H1 (cell line): Measurements from ENCODE around the gene SLC66A2. TPM values are rescaled to one million over a fixed set of nuclear protein-coding genes. Genes with fewer than 3 reads are reported as not detected.

Source experiments
- CTCF ChIA-PET: fragments of 300-600 bp; sonication (Branson Sonifier 250); formaldehyde crosslinking; loops from one replicate; lab custom pipeline; 2021; ENCODE audit not compliant: partially characterized antibody; lab: Charles Lee
- POLR2A ChIA-PET: fragments of 300-600 bp; sonication (Branson Sonifier 250); formaldehyde crosslinking; loops from one replicate; lab custom pipeline; 2021; ENCODE audit warnings: inconsistent platforms; ENCODE audit not compliant: partially characterized antibody; lab: Charles Lee
- DNase-seq, 2 experiments: peaks; one replicate each; pipeline versions ENCODE4 v3.0.0 to v3.0.0-alpha.2; 2010 to 2022; ENCODE audit warnings: low spot score in 2 of 2, low read depth in 1 of 2, mixed read lengths in 1 of 2
- FAIRE-seq: peaks from 2 replicates; lab custom pipeline; 2011; peaks lifted over from hg19 to GRCh38; lab: Jason Lieb, UNC
- H2AFZ ChIP-seq: 2 replicates; pipeline ENCODE4 v1.8.1; 2012; ENCODE audit warnings: low read length, inconsistent platforms
- H2AK5ac ChIP-seq: 2 replicates; pipeline ENCODE4 v1.6.1; 2013; ENCODE audit warnings: low read depth, low read length
- H2BK120ac ChIP-seq: replicated peaks from 2 replicates; pipeline ENCODE3; 2013; ENCODE audit warnings: low read depth, low read length, inconsistent platforms
- H2BK12ac ChIP-seq: 2 replicates; pipeline ENCODE4 v1.6.1; 2013; ENCODE audit warnings: low read depth, low read length
- H2BK15ac ChIP-seq: 2 replicates; pipeline ENCODE4 v1.6.1; 2013; ENCODE audit warnings: low read length
- H2BK20ac ChIP-seq: 2 replicates; pipeline ENCODE4 v1.6.1; 2013; ENCODE audit warnings: low read length
- H2BK5ac ChIP-seq: 2 replicates; pipeline ENCODE4 v1.6.1; 2013; ENCODE audit warnings: low read depth, low read length
- H3K14ac ChIP-seq: 2 replicates; pipeline ENCODE4 v1.6.1; 2013; ENCODE audit warnings: inconsistent platforms; ENCODE audit not compliant: insufficient read length
- H3K18ac ChIP-seq: 2 replicates; pipeline ENCODE4 v1.6.1; 2013; ENCODE audit warnings: low read length; ENCODE audit errors: extremely low read depth
- H3K23ac ChIP-seq: 2 replicates; pipeline ENCODE4 v1.6.1; 2013; ENCODE audit warnings: inconsistent platforms; ENCODE audit not compliant: insufficient read length
- H3K23me2 ChIP-seq: 2 replicates; pipeline ENCODE4 v1.6.1; 2013; ENCODE audit warnings: low read depth, low read length
- H3K27ac ChIP-seq: 2 replicates; pipeline ENCODE4 v1.6.1; 2011; ENCODE audit warnings: low read depth, low read length, inconsistent platforms
- H3K27me3 ChIP-seq, 4 experiments: replicated peaks in 1 of 4; 1 replicate in 1 of 4; 2 replicates in 3 of 4; pipeline versions ENCODE4 v1.6.1 to v1.8.1; 2011 to 2013; ENCODE audit warnings: low read length in 3 of 4, mild to moderate bottlenecking in 3 of 4, inconsistent platforms in 2 of 4, mixed read lengths in 2 of 4, moderate library complexity in 1 of 4; ENCODE audit not compliant: control insufficient read depth in 3 of 4, insufficient read depth in 3 of 4; ENCODE audit errors: extremely low read depth in 1 of 4
- H3K36me3 ChIP-seq, 4 experiments: 2 replicates each; pipeline versions ENCODE4 v1.6.1 to v1.8.1; 2011 to 2013; ENCODE audit warnings: mild to moderate bottlenecking in 4 of 4, low read length in 3 of 4, moderate library complexity in 2 of 4, control low read depth in 1 of 4, inconsistent platforms in 1 of 4; ENCODE audit not compliant: insufficient read depth in 4 of 4, control insufficient read depth in 2 of 4
- H3K4ac ChIP-seq: replicated peaks from 2 replicates; pipeline ENCODE3; 2013; ENCODE audit warnings: low read length, low read depth, mixed read lengths, inconsistent platforms; ENCODE audit not compliant: insufficient read length
- H3K4me1 ChIP-seq, 4 experiments: replicated peaks in 1 of 4; 1 replicate in 1 of 4; 2 replicates in 3 of 4; pipeline versions ENCODE4 v1.6.1 to v1.8.1; 2011 to 2013; ENCODE audit warnings: low read length in 3 of 4, inconsistent platforms in 2 of 4, mixed read lengths in 1 of 4; ENCODE audit not compliant: insufficient read depth in 4 of 4, control insufficient read depth in 3 of 4
- H3K4me2 ChIP-seq, 2 experiments: 2 replicates each; pipeline versions ENCODE4 v1.6.1 to v1.8.1; 2011 to 2013; ENCODE audit warnings: low read depth in 2 of 2, low read length in 2 of 2, control low read depth in 1 of 2, inconsistent platforms in 1 of 2, mild to moderate bottlenecking in 1 of 2; ENCODE audit not compliant: insufficient read depth in 1 of 2
- H3K4me3 ChIP-seq, 4 experiments: fragments of 200-600, 300-600 bp in 1 of 4; sonication (generic), shearing (Covaris generic), sonication (Bioruptor Twin) in 1 of 4; 2 replicates each; pipeline versions ENCODE4 v1.5.1 to v1.8.1; 2011 to 2016; ENCODE audit warnings: low read length in 4 of 4, low read depth in 3 of 4, control low read depth in 2 of 4, inconsistent platforms in 2 of 4, mild to moderate bottlenecking in 2 of 4, mixed read lengths in 1 of 4, moderate library complexity in 1 of 4; ENCODE audit not compliant: insufficient read depth in 2 of 4; ENCODE audit errors: extremely low read depth in 1 of 4
- H3K56ac ChIP-seq: replicated peaks from 2 replicates; pipeline ENCODE3; 2013; ENCODE audit warnings: low read depth, mild to moderate bottlenecking, mixed read lengths, low read length, inconsistent platforms; ENCODE audit not compliant: insufficient read length
- H3K79me1 ChIP-seq: 2 replicates; pipeline ENCODE4 v1.6.1; 2013; ENCODE audit warnings: low read depth, low read length, control low read depth
- H3K79me2 ChIP-seq, 2 experiments: 2 replicates each; pipeline versions ENCODE4 v1.6.1 to v1.8.1; 2012 to 2013; ENCODE audit warnings: low read length in 2 of 2, mild to moderate bottlenecking in 2 of 2, inconsistent platforms in 1 of 2; ENCODE audit not compliant: insufficient read depth in 2 of 2, control insufficient read depth in 1 of 2
- H3K9ac ChIP-seq, 4 experiments: replicated peaks in 1 of 4; 1 replicate in 1 of 4; 2 replicates in 3 of 4; pipeline versions ENCODE4 v1.6.1 to v1.8.1; 2011 to 2013; ENCODE audit warnings: low read depth in 3 of 4, low read length in 3 of 4, control low read depth in 2 of 4, mild to moderate bottlenecking in 2 of 4, moderate library complexity in 2 of 4, inconsistent platforms in 1 of 4; ENCODE audit errors: extremely low read depth in 1 of 4
- H3K9me3 ChIP-seq, 2 experiments: 2 replicates each; pipeline versions ENCODE4 v1.6.1 to v1.8.1; 2012 to 2013; ENCODE audit warnings: mild to moderate bottlenecking in 2 of 2, moderate library complexity in 2 of 2, control low read depth in 1 of 2, inconsistent platforms in 1 of 2, low read depth in 1 of 2, low read length in 1 of 2, mixed read lengths in 1 of 2; ENCODE audit not compliant: insufficient read depth in 2 of 2
- H4K20me1 ChIP-seq, 2 experiments: replicated peaks in 1 of 2; 2 replicates each; pipeline versions ENCODE3 to v1.8.1; 2011 to 2013; ENCODE audit warnings: inconsistent platforms in 2 of 2, low read length in 2 of 2, mild to moderate bottlenecking in 1 of 2; ENCODE audit not compliant: insufficient read depth in 2 of 2, control insufficient read depth in 1 of 2
- H4K5ac ChIP-seq: 2 replicates; pipeline ENCODE4 v1.6.1; 2013; ENCODE audit warnings: low read length, low read depth, mixed read lengths, inconsistent platforms; ENCODE audit not compliant: insufficient read length
- H4K8ac ChIP-seq: 2 replicates; pipeline ENCODE4 v1.8.0; 2013; ENCODE audit warnings: mild to moderate bottlenecking, moderate library complexity, low read length, inconsistent platforms; ENCODE audit not compliant: insufficient read depth; ENCODE audit errors: extremely low read depth
- H4K91ac ChIP-seq: replicated peaks from 2 replicates; pipeline ENCODE3; 2013; ENCODE audit warnings: low read length, mixed read lengths, inconsistent platforms; ENCODE audit not compliant: insufficient read length
- CHD2 ChIP-seq: IDR thresholded peaks from 2 replicates; pipeline ENCODE4 v1.6.1; 2012; ENCODE audit warnings: low read length, improper control_type of control experiment
- KDM4A ChIP-seq: IDR thresholded peaks from one replicate; pipeline ENCODE4 v1.7.1; 2012; ENCODE audit warnings: low read depth, mild to moderate bottlenecking, moderate library complexity, low read length, inconsistent platforms; ENCODE audit not compliant: severe bottlenecking
- NRF1 ChIP-seq: IDR thresholded peaks from 2 replicates; pipeline ENCODE4 v1.6.1; 2011; ENCODE audit warnings: mild to moderate bottlenecking, low read depth, low read length, improper control_type of control experiment
- RFX5 ChIP-seq: IDR thresholded peaks from 2 replicates; pipeline ENCODE4 v1.6.1; 2011; ENCODE audit warnings: low read depth, low read length, improper control_type of control experiment, borderline replicate concordance
- RNF2 ChIP-seq: fragments of 200-900, 300-1000 bp; sonication (generic); IDR thresholded peaks from 2 replicates; pipeline ENCODE4 v1.7.1; 2016; ENCODE audit warnings: borderline replicate concordance, low read depth, mild to moderate bottlenecking, antibody characterized with exemption, low read length; ENCODE audit not compliant: poor library complexity, severe bottlenecking; ENCODE audit errors: missing control alignments
- SIX5 ChIP-seq: IDR thresholded peaks from 2 replicates; pipeline ENCODE4 v1.6.1; 2011; ENCODE audit warnings: mild to moderate bottlenecking, low read depth, low read length
- SP1 ChIP-seq: IDR thresholded peaks from 2 replicates; pipeline ENCODE4 v1.6.1; 2011; ENCODE audit warnings: low read depth, low read length
- SP4 ChIP-seq: IDR thresholded peaks from 2 replicates; pipeline ENCODE4 v1.6.1; 2012; ENCODE audit warnings: low read length, inconsistent platforms
- ZNF274 ChIP-seq: IDR thresholded peaks from 2 replicates; pipeline ENCODE4 v1.7.0; 2012; ENCODE audit warnings: low read length, borderline replicate concordance; ENCODE audit errors: extremely low read depth
- WGBS, 2 experiments: shearing (Covaris generic) in 1 of 2; methylation state at CpG; one replicate each; pipeline versions ENCODE4 v1.1.6 to v1.1.7; 2013 to 2015; ENCODE audit warnings: low lambda C conversion rate in 2 of 2, mixed read lengths in 2 of 2, inconsistent platforms in 1 of 2, low coverage in 1 of 2, missing lambda C conversion rate in 1 of 2; ENCODE audit not compliant: insufficient replicate concordance in 2 of 2, insufficient coverage in 1 of 2, insufficient read length in 1 of 2; ENCODE audit errors: extremely low coverage in 1 of 2, missing lambda C conversion rate in 1 of 2; 5-methylcytosine and 5-hydroxymethylcytosine counted together
- polyA plus RNA-seq, 7 experiments: library from polyadenylated mRNA; depleted of rRNA in 3 of 7; stranded (reverse) in 5 of 7; unstranded in 2 of 7; fragments of >200 nt in 5 of 7; fragments of 200-250 nt in 2 of 7; gene quantifications; 1 replicate in 5 of 7; 2 replicates in 1 of 7; 4 replicates in 1 of 7; pipeline versions ENCODE4 v1.2.1 to v1.2.3, GENCODE V29; 2011 to 2013; ENCODE audit warnings: missing spikeins in 2 of 7, mixed read lengths in 2 of 7
- total RNA-seq: library from RNA; stranded (reverse); fragmentation: NEBNext Ultra II Directional; extraction: Animal tissue kit (Norgen Biotek cat#: 25700); gene quantifications from 2 replicates; pipeline ENCODE4 v1.2.1, GENCODE V29; 2021
- TF ChIP-seq, protein P1 (sequence below): IDR thresholded peaks from 2 replicates; pipeline ENCODE4 v1.6.1; 2012; ENCODE audit warnings: inconsistent platforms

Gene SLC66A2
- total and polyA plus RNA-seq, 2 of the 8 experiments (the other 6 are each of a cell fraction or from before 2014, with no cell fraction given): 15.0 to 18.9 TPM

DNA sequence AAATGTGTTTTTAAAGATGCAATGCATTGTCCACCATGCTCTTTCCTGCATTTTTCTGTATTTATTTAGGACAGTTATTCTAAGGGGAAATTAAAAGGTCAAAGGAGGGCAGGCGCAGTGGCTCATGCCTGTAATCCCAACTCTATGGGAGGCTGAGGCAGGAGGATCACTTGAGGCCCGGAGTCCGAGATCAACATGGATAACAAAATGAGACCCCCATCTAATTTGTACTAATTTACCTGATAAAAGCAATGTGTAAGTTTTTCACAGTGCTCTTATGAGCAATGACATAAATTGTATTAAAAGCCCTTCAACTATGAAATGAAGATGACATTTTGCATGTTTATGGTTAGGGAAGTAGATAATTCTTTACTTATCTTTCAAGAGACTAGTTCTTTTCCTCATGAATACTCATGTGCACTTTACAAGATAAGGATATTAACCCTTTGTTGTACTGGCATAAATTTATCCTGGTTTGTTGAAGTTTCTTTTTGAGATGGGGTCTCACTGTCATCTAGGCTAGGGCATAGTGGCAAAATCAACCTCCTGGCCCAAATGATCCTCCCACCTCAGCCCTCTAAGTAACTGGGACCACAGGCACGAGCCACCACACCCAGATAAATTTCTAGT, 22.7 kb upstream of the SLC66A2 start:
- Histone ChIP-seq H3K23me2 (no peaks in the 10 kb centered on the region), H3K4me3 (no peak overlapping the region), H3K79me2 (peaks cover 1 to 58% of the 10 kb centered on the region in 2 experiments; a peak in 3 of 4 replicates), H4K8ac (no peak overlapping the region), H3K56ac (no peak overlapping the region), H3K27ac (no peak overlapping the region), H2BK20ac (no peak overlapping the region), H3K36me3 (peaks cover 0 to 39% (median 15%) of the 10 kb centered on the region in 4 experiments), H3K9ac (no peak overlapping the region), H3K79me1 (peaks cover 7% of the 10 kb centered on the region; the same call in 1 of the 2 replicates), H2BK15ac (no peak overlapping the region), H4K5ac (no peak overlapping the region), H2BK5ac (no peak overlapping the region), H4K20me1 (peaks cover 12 to 18% of the 10 kb centered on the region in 2 experiments), H3K4me2 (no peak overlapping the region), H3K4ac (no peak overlapping the region), H3K27me3 (no peaks in the 10 kb centered on the region), H3K23ac (no peak overlapping the region), H2BK120ac (no peak overlapping the region), H3K4me1 (no peaks in the 10 kb centered on the region), H3K14ac (no peak overlapping the region), H3K9me3 (no peaks in the 10 kb centered on the region), H3K18ac (no peak overlapping the region), H4K91ac (no peak overlapping the region), H2AFZ (no peak overlapping the region), H2BK12ac (no peak overlapping the region), H2AK5ac (no peak overlapping the region)
- DNase-seq: no peak
- TF ChIP-seq, protein P1, sequence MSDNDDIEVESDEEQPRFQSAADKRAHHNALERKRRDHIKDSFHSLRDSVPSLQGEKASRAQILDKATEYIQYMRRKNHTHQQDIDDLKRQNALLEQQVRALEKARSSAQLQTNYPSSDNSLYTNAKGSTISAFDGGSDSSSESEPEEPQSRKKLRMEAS: no peak
- TF ChIP-seq NRF1 (no peak), KDM4A (no peak), SP4 (no peak), SP1 (no peak), RNF2 (no peak), SIX5 (no peak), CHD2 (no peak), RFX5 (no peak), ZNF274 (no peak)
- 91% methylated on average over 4 of the region's 4 CpGs; no CpG with 5 or more reads in 1 of the 2 experiments for WGBS, 2 experiments
- FAIRE-seq: no peak
- ChIA-PET POLR2A (interaction anchor here (1.4 kb wide), 1 partner anchor 13 kb away, joined by 6 read pairs; no protein-coding TSS in a partner anchor), CTCF (interaction anchor here (1.0 to 1.5 kb wide), 2 partner anchors 13 to 34 kb away, joined by 3 to 4 read pairs; no protein-coding TSS in a partner anchor)
